Thyroid gland (tissue), 4 donors: ENCODE results near the gene EDRF1. TPM values are rescaled to one million over a fixed set of nuclear protein-coding genes. Genes with fewer than 3 reads are reported as not detected.

ENCODE experiments used
- DNase-seq, 2 donors: peaks; one replicate each; pipeline ENCODE4 v3.0.0-alpha.2; 2019
- H3K27ac ChIP-seq, 3 donors: fragments of 200-600 bp; sonication (generic); 1 replicate in 2 of 3; 2 replicates in 1 of 3; pipeline ENCODE4 v1.5.1; 2016 to 2019; ENCODE audit warnings: mild to moderate bottlenecking in 1 of 3, moderate library complexity in 1 of 3
- H3K27me3 ChIP-seq: fragments of 200-600 bp; sonication (generic); one replicate; pipeline ENCODE4 v1.5.1; 2019
- H3K36me3 ChIP-seq, 2 donors: fragments of 200-600 bp; sonication (generic); one replicate each; pipeline ENCODE4 v1.5.1; 2016 to 2019
- H3K4me1 ChIP-seq, 2 donors: fragments of 200-600 bp; sonication (generic); one replicate each; pipeline ENCODE4 v1.5.1; 2017 to 2019
- H3K4me3 ChIP-seq, 3 donors: fragments of 200-600 bp; sonication (generic); replicated peaks in 1 of 3; 1 replicate in 2 of 3; 2 replicates in 1 of 3; pipeline ENCODE4 v1.5.1; 2016; ENCODE audit warnings: mild to moderate bottlenecking in 1 of 3
- H3K9me3 ChIP-seq: fragments of 200-600 bp; sonication (generic); one replicate; pipeline ENCODE4 v1.5.1; 2017
- POLR2A ChIP-seq, 2 donors: fragments of 450-650 bp; IDR thresholded peaks; one replicate each; pipeline ENCODE4 v1.6.1; 2017; ENCODE audit warnings: antibody characterized with exemption in 2 of 2, mild to moderate bottlenecking in 2 of 2, moderate library complexity in 1 of 2
- WGBS, 2 donors: methylation state at CpG; one replicate each; pipeline ENCODE4 v1.1.5; 2017; 5-methylcytosine and 5-hydroxymethylcytosine counted together
- intact Hi-C: fragments of 100-400 bp; cut with DNase I; formaldehyde crosslinking; loops from one replicate; pipeline ENCODE4 v1.15.1; 2023
- total RNA-seq, 4 donors: library from RNA; depleted of rRNA; stranded (reverse); fragments of >200 nt; gene quantifications; one replicate each; pipeline ENCODE4 v1.2.3, GENCODE V29; 2016
- TF ChIP-seq, protein P1 (sequence below), 6 experiments: fragments of 200-600 bp in 3 of 6; fragments of 450-650 bp in 3 of 6; sonication (generic) in 3 of 6; IDR thresholded peaks; one replicate each; pipeline ENCODE4 v1.5.1; 2016 to 2019; ENCODE audit warnings: antibody characterized with exemption in 6 of 6, mild to moderate bottlenecking in 2 of 6, inconsistent platforms in 1 of 6, moderate library complexity in 1 of 6

Gene EDRF1
- total RNA-seq, 4 donors from 2014 or later, result 23.2 to 35.5 (median 30.9) TPM

DNA sequence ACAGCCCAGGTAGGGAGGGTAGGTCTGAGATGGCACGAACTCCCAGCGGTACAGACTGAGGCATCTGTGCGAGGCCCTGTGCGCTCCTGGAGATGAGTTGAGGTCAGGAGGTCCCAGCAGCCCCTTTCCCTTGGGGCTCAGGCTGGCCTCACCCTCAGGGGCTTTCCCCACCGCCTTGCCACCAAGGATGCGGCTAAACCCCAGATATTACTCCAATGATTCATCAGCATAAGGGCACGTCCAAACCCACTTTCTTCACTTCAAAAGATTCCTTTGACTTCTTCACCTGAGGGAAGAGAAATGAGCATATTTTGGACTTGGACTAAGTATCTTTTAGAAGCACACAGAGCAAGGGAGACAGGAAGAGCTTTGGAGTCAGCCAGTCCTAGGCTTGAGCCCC is 83.2 kb downstream of the EDRF1 start:
- TF ChIP-seq, protein P1, sequence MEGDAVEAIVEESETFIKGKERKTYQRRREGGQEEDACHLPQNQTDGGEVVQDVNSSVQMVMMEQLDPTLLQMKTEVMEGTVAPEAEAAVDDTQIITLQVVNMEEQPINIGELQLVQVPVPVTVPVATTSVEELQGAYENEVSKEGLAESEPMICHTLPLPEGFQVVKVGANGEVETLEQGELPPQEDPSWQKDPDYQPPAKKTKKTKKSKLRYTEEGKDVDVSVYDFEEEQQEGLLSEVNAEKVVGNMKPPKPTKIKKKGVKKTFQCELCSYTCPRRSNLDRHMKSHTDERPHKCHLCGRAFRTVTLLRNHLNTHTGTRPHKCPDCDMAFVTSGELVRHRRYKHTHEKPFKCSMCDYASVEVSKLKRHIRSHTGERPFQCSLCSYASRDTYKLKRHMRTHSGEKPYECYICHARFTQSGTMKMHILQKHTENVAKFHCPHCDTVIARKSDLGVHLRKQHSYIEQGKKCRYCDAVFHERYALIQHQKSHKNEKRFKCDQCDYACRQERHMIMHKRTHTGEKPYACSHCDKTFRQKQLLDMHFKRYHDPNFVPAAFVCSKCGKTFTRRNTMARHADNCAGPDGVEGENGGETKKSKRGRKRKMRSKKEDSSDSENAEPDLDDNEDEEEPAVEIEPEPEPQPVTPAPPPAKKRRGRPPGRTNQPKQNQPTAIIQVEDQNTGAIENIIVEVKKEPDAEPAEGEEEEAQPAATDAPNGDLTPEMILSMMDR (IDR thresholded peaks at IDR 0.05), result no peak
- TF ChIP-seq POLR2A (IDR thresholded peaks at IDR 0.05), result no peak
- Histone ChIP-seq H3K4me1 (no peaks in the 10 kb centered on the region), H3K27ac (peak overlapping the region in 1 of 3 donors; percentile 17), H3K9me3 (no peaks in the 10 kb centered on the region), H3K4me3 (no peak overlapping the region), H3K27me3 (no peaks in the 10 kb centered on the region), H3K36me3 (peaks cover 10 to 29% of the 10 kb centered on the region in 2 donors)
- intact Hi-C loops, result no loop called here
- no peak for DNase-seq
- 93 to 97% methylated on average over 7 of the region's 7 CpGs for WGBS, 2 donors

- DNase-seq, result no peak
- TF ChIP-seq, protein P1 (IDR thresholded peaks at IDR 0.05), result no peak
- no peak for TF ChIP-seq POLR2A (IDR thresholded peaks at IDR 0.05)
- Histone ChIP-seq H3K36me3 (peaks cover 10 to 34% of the 10 kb centered on the region in 2 donors), H3K4me1 (no peaks in the 10 kb centered on the region), H3K9me3 (no peaks in the 10 kb centered on the region), H3K4me3 (no peak overlapping the region), H3K27ac (no peak overlapping the region), H3K27me3 (no peaks in the 10 kb centered on the region)
- 88 to 100% methylated on average over 1 of the region's 1 CpG for WGBS, 2 donors
- intact Hi-C loops, result no loop called here
These were observed 88.5 kb downstream of the EDRF1 start for GRCh38 chr10:125808047-125808446.

DNA sequence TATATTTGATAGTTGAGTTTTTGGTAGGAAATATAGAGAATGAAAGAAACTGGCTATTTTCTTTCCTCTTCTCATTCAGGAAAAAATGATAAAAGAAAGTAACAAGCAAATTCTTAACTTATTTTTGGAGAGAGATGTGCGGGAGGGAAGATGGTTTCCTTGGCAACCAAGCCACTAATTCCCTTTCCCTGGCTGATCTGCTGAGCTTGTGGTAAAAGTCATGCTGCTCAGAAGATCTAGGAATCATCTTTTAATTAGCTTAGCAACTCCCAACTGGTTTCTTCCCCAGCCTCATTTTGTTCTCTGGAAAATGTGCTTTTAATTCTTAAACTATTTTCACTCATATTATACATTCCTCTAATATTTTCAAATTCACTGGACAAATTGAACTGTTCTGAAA is 91.7 kb downstream of the EDRF1 start:
- H3K27ac ChIP-seq, result no peak overlapping the region
- TF ChIP-seq POLR2A (IDR thresholded peaks at IDR 0.05), result no peak
- TF ChIP-seq, protein P1 (IDR thresholded peaks at IDR 0.05), result no peak
- H3K27me3 ChIP-seq, result no peaks in the 10 kb centered on the region
- intact Hi-C loops, result no loop called here
- H3K4me3 ChIP-seq, result no peak overlapping the region
- 74 to 81% methylated on average over 1 of the region's 1 CpG for WGBS, 2 donors
- DNase-seq, result no peak
- no peaks in the 10 kb centered on the region for H3K4me1 ChIP-seq
- H3K9me3 ChIP-seq, result no peaks in the 10 kb centered on the region
- H3K36me3 ChIP-seq, result peaks cover 11 to 33% of the 10 kb centered on the region in 2 donors

- Histone ChIP-seq H3K9me3 (no peaks in the 10 kb centered on the region), H3K4me3 (no peak overlapping the region), H3K27me3 (no peaks in the 10 kb centered on the region), H3K27ac (no peak overlapping the region), H3K4me1 (no peaks in the 10 kb centered on the region), H3K36me3 (peaks cover 11 to 25% of the 10 kb centered on the region in 2 donors)
- TF ChIP-seq POLR2A (IDR thresholded peaks at IDR 0.05), result no peak
- TF ChIP-seq, protein P1 (IDR thresholded peaks at IDR 0.05), result no peak
- intact Hi-C loops, result no loop called here
- 86 to 99% methylated on average over 1 of the region's 1 CpG for WGBS, 2 donors
- no peak for DNase-seq
These were observed 92.7 kb downstream of the EDRF1 start for GRCh38 chr10:125812128-125812750.

Other genes starting within 250 kb of the EDRF1 start
- gene TEX36, start 36.5 kb upstream of the EDRF1 start, total RNA-seq, result not detected
- under 1 TPM in 1 of 4 donors, not detected in 3; 0.67 TPM for gene MMP21, start 56.1 kb downstream of the EDRF1 start, total RNA-seq
- 10 to 100 TPM; 54.4 to 74.3 (median 69.6) TPM for gene UROS, start 103.5 kb downstream of the EDRF1 start, total RNA-seq
- gene BCCIP, start 103.8 kb downstream of the EDRF1 start, total RNA-seq, result 10 to 100 TPM; 38.6 to 52.1 (median 42.3) TPM
- 10 to 100 TPM; 31.7 to 34.8 (median 33.2) TPM for gene DHX32, start 161.6 kb downstream of the EDRF1 start, total RNA-seq
- gene FANK1, start 176.9 kb downstream of the EDRF1 start, total RNA-seq, result 10 to 100 TPM in 2 of 4 donors, 1 to 10 TPM in 2; 8.4 to 17.2 (median 9.9) TPM